22Rv1 (cell line): ENCODE results near the gene PRMT9.

ENCODE experiments used
- ZFX ChIP-seq: fragments of 450-650 bp; IDR thresholded peaks from 2 replicates; pipeline ENCODE4 v1.6.1; 2017; ENCODE audit warnings: antibody characterized with exemption, borderline replicate concordance
- TF ChIP-seq, protein P1 (sequence below): fragments of 450-650 bp; IDR thresholded peaks from 2 replicates; pipeline ENCODE4 v1.5.1; 2017; ENCODE audit warnings: mild to moderate bottlenecking

DNA sequence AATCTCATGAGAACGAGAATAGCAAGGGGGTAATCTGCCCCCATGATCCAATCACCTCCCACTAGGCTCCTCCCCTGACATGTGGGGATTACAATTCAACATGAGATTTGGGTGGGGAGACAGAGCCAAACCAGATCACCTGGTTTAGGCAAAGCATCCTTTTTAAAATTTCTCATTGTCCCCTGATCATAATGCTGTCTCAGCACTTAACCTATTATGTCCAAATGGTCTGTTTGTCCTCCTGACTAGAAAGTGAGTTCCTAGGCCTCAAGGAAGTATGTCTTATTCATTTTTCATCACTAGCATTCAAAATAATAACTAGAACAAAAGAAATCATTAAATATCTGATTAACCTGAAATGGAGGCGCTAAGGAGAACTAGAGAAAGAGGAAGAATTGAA is 7.9 kb upstream of the PRMT9 start:
- TF ChIP-seq, protein P1, sequence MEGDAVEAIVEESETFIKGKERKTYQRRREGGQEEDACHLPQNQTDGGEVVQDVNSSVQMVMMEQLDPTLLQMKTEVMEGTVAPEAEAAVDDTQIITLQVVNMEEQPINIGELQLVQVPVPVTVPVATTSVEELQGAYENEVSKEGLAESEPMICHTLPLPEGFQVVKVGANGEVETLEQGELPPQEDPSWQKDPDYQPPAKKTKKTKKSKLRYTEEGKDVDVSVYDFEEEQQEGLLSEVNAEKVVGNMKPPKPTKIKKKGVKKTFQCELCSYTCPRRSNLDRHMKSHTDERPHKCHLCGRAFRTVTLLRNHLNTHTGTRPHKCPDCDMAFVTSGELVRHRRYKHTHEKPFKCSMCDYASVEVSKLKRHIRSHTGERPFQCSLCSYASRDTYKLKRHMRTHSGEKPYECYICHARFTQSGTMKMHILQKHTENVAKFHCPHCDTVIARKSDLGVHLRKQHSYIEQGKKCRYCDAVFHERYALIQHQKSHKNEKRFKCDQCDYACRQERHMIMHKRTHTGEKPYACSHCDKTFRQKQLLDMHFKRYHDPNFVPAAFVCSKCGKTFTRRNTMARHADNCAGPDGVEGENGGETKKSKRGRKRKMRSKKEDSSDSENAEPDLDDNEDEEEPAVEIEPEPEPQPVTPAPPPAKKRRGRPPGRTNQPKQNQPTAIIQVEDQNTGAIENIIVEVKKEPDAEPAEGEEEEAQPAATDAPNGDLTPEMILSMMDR: no peak
- no peak for TF ChIP-seq ZFX
